Measurements from ENCODE around the gene ACSS3.

Gene ACSS3

DNA sequence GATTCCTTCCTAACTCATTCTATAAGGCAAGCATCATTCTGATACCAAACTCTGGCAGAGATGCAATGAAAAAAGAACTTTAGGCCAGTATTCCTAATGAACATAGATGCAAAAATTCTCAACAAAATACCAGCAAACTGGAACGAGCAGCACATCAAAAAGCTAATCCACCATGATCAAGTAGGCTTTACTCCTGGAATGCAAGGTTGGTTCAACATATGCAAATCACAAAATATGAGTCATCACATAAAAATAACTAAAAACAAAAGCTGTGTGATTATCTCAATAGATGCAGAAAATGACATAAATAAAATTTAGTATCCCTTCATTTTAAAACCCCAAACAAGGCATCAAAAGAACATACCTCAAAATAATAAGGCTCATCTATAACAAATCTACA is 98.9 kb downstream of the ACSS3 start:
- no peak for TF ChIP-seq CTCF (IDR thresholded peaks at IDR 0.05)

DNA sequence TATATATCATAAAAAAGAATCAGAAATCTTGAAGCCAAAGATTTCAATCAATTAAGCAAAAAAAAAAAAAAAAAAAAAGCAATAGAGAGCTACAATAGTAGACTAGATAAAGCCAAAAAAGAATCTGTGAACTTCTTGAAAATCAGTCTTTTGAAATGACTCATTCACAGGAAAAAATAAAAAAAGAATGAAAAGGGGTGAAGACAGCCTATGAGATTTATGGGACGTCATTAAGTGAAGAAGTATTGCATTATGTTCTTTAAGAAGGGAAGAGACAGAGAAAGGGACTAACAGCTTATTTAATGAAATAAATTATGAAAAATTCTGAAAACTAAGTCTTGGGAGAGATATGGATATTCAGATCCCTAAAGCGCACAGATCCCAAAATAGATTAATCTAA is 103.8 kb downstream of the ACSS3 start:
- no peak for TF ChIP-seq CTCF (IDR thresholded peaks at IDR 0.05)

GRCh38 chr12:81187686-81188085 is 109.8 kb downstream of the ACSS3 start:
- no peak for TF ChIP-seq CTCF (IDR thresholded peaks at IDR 0.05)

DNA sequence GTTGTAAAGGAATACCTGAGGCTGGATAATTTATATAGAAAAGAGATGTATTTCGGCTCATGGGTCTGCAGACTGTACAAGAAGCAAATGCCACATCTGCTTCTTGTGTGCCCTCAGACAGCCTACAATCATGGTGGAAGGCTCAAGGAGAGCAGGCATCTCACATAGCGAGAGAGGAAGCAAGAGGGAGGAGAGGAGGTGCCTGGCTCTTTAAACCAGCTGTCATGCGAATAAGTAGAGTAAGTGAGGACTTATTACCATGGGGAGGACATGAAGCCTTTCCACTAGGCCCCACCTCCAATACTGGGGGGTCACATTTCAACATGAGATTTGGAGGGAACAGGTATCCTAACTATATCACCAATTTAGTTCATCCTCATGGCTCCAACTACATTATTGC is 118.7 kb downstream of the ACSS3 start:
- TF ChIP-seq CTCF (IDR thresholded peaks at IDR 0.05): no peak

GRCh38 chr12:81203671-81204204 is 125.9 kb downstream of the ACSS3 start:
- TF ChIP-seq CTCF (IDR thresholded peaks at IDR 0.05): no peak

- TF ChIP-seq CTCF (IDR thresholded peaks at IDR 0.05): no peak
Observed at GRCh38 chr12:81205416-81205815, 127.5 kb downstream of the ACSS3 start.

GRCh38 chr12:81206429-81206828 is 128.6 kb downstream of the ACSS3 start:
- TF ChIP-seq CTCF (IDR thresholded peaks at IDR 0.05): no peak

DNA sequence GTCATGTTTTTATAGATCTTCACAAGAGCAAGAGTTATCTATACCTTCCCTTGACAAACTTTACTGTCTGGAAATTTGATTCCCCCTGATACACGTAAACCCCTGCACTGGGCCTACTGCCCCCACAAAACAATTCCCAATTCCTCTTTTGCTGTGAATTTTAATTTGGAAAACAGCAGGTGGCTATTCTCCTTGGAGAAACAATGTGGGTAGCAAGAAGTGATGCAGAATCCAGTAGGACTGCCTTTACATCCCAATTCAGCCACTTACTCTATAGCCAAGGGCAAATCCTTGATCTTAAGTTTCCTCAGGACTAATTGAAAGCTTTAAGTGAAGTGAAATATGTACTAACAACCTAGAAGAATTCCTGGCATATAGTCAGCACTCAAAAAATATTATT is 129.3 kb downstream of the ACSS3 start:
- no peak for TF ChIP-seq CTCF (IDR thresholded peaks at IDR 0.05)

Measured in LNCAP (cell line).